Measurements from ENCODE around the gene CARS1. TPM values are rescaled to one million over a fixed set of nuclear protein-coding genes. Genes with fewer than 3 reads are reported as not detected.
A peak's percentile ranks its signal among the peaks of the same experiment; 100 is the strongest.

Gene CARS1
- polyA plus RNA-seq, 1 of the 3 experiments (the other 2 are of a cell fraction) = 52.1 TPM

DNA sequence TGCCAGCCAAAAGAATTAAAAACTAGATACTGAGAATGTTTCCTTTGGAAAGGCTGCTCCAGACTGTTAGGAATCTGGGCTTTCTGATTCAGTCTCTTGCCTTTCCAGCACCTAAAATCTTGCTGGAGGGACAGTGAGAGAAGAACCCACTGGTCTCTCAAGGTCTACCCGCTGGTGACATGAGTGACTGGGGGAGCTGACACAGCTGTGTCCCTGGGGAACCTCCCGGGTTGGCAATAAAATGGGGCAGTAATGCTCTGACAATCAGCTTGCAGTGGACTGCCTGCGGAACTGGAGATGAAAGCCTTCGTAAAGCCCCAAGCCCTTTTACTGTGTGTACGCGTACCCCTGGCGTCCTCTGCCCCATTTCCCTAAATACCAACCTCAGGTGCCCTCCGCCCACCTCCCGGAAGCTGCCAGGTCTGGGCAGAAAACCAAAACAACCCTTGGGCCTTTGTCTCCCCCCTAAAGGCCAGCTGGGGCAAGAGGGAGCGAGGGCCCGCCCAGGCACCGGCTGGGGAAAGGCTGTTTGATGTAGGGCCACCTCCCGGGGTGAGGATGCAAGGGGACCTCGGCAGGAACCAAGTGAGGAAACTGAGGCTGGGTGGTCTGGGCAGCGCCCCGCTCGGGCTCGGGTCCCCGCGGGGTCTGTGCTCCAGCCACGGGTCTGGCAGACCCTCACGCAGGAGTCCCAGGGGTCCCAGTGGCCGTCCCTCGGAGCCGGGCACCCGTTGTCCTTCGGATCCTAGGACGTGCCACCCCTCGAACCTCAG lies 741 bp downstream of the CARS1 start:
- no peaks in the 10 kb centered on the region for H3K27me3 ChIP-seq (ENCODE audit: insufficient read depth)
- H3K9me2 ChIP-seq = no peaks in the 10 kb centered on the region
- 6% methylated on average over 14 of the region's 29 CpGs for WGBS (ENCODE audit: low lambda C conversion rate)
- H2AFZ ChIP-seq (ENCODE audit: low read depth) = no peak overlapping the region
- H3F3A ChIP-seq (replicated peaks; ENCODE audit: insufficient read depth) = peaks cover 5% of the 10 kb centered on the region
- no peak for TF ChIP-seq MAX (IDR thresholded peaks at IDR 0.05; ENCODE audit: low read depth)
- TF ChIP-seq NRF1 (IDR thresholded peaks at IDR 0.05; ENCODE audit: low read depth, low read length) = no peak
- TF ChIP-seq MXI1 (IDR thresholded peaks at IDR 0.05; ENCODE audit: low read depth, low read length) = no peak
- no peak for TF ChIP-seq NFIC (IDR thresholded peaks at IDR 0.05; ENCODE audit: borderline replicate concordance)
- ChIA-PET POLR2A (interaction anchor here (2.4 kb wide), 1 partner anchor 35 kb away, joined by 7 read pairs; no protein-coding TSS in a partner anchor), CTCF (interaction anchor here (1.0 to 10.2 kb wide), 5 partner anchors 10 to 35 kb away, joined by 3 to 85 read pairs (median 4); no protein-coding TSS in a partner anchor)
- H3K79me2 ChIP-seq (ENCODE audit: insufficient read depth) = peaks cover 56% of the 10 kb centered on the region
- H3K4me1 ChIP-seq (ENCODE audit: control insufficient read depth in 1 of 2, insufficient read depth in 2 of 2, low read depth in 1 of 2, low read length in 1 of 2) = peaks cover 12 to 42% of the 10 kb centered on the region in 2 experiments; a peak in 2 of 4 replicates
- no peaks in the 10 kb centered on the region for H3K9me3 ChIP-seq
- peak overlapping the region; percentile 95 for H3K4me2 ChIP-seq
- peak overlapping the region; percentile 94 for H3K9ac ChIP-seq
- peak overlapping the region; percentile 83 to 94 for H3K4me3 ChIP-seq (ENCODE audit: low read depth in 2 of 2, low read length in 1 of 2)
- H3K36me3 ChIP-seq (replicated peaks in 1 of 2; ENCODE audit: control insufficient read depth in 1 of 2, insufficient read depth in 2 of 2, low read length in 1 of 2) = peaks cover 10 to 27% of the 10 kb centered on the region in 2 experiments
- peaks cover 34% of the 10 kb centered on the region; the same call in 1 of the 2 replicates for H4K20me1 ChIP-seq (ENCODE audit: insufficient read depth)
- DNase-seq = peak; percentile 46
- H3K27ac ChIP-seq (ENCODE audit: low read depth in 2 of 2, low read length in 1 of 2) = peak overlapping the region; percentile 79 to 84; a peak in 3 of 4 replicates

- H3F3A ChIP-seq (replicated peaks; ENCODE audit: insufficient read depth) = peaks cover 5% of the 10 kb centered on the region
- no peaks in the 10 kb centered on the region for H3K9me3 ChIP-seq
- peak overlapping the region; percentile 94; the same call in 1 of the 2 replicates for H3K9ac ChIP-seq
- POLR2A ChIA-PET = interaction anchor here (2.4 kb wide), 1 partner anchor 36 kb away, joined by 7 read pairs; no protein-coding TSS in a partner anchor
- no peak overlapping the region for H2AFZ ChIP-seq (ENCODE audit: low read depth)
- CTCF ChIA-PET = interaction anchor here (1.0 to 23.7 kb wide), 5 partner anchors 10 to 36 kb away, joined by 3 to 403 read pairs (median 10); no protein-coding TSS in a partner anchor
- no peaks in the 10 kb centered on the region for H3K9me2 ChIP-seq
- H3K4me3 ChIP-seq (ENCODE audit: low read depth in 2 of 2, low read length in 1 of 2) = peak overlapping the region; percentile 83 to 94
- DNase-seq = no peak
- peaks cover 39% of the 10 kb centered on the region for H4K20me1 ChIP-seq (ENCODE audit: insufficient read depth)
- H3K79me2 ChIP-seq (ENCODE audit: insufficient read depth) = peaks cover 60% of the 10 kb centered on the region
- TF ChIP-seq YY1 (IDR thresholded peaks at IDR 0.05; ENCODE audit: low read depth) (no peak), NFIC (IDR thresholded peaks at IDR 0.05; ENCODE audit: borderline replicate concordance) (no peak), RFX5 (IDR thresholded peaks at IDR 0.05; ENCODE audit: low read length) (no peak), USF1 (IDR thresholded peaks at IDR 0.05; ENCODE audit: borderline replicate concordance, low read depth) (no peak), MXI1 (IDR thresholded peaks at IDR 0.05; ENCODE audit: low read depth, low read length) (no peak; the same call in 1 of the 2 replicates), IRF3 (IDR thresholded peaks at IDR 0.05; ENCODE audit: low read depth, low read length) (no peak), RXRA (IDR thresholded peaks at IDR 0.05; ENCODE audit: borderline replicate concordance, low read depth) (no peak), MAX (IDR thresholded peaks at IDR 0.05; ENCODE audit: low read depth) (no peak), ELF1 (IDR thresholded peaks at IDR 0.05) (no peak), GABPA (IDR thresholded peaks at IDR 0.05; ENCODE audit: low read depth) (no peak), EZH2phosphoT487 (IDR thresholded peaks at IDR 0.05; ENCODE audit: borderline replicate concordance, low read depth) (no peak), POLR2AphosphoS5 (IDR thresholded peaks at IDR 0.05; ENCODE audit: low read depth, low read length) (no peak), MEF2A (IDR thresholded peaks at IDR 0.05; ENCODE audit: borderline replicate concordance, low read depth) (no peak), RCOR1 (IDR thresholded peaks at IDR 0.05; ENCODE audit: low read length) (no peak)
- TF ChIP-seq, protein P1, sequence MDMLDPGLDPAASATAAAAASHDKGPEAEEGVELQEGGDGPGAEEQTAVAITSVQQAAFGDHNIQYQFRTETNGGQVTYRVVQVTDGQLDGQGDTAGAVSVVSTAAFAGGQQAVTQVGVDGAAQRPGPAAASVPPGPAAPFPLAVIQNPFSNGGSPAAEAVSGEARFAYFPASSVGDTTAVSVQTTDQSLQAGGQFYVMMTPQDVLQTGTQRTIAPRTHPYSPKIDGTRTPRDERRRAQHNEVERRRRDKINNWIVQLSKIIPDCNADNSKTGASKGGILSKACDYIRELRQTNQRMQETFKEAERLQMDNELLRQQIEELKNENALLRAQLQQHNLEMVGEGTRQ (IDR thresholded peaks at IDR 0.05; ENCODE audit: borderline replicate concordance, low read depth, low read length) = no peak
- H3K27ac ChIP-seq (ENCODE audit: low read depth in 2 of 2, low read length in 1 of 2) = peak overlapping the region; percentile 79 to 84; a peak in 2 of 4 replicates
- H3K27me3 ChIP-seq (ENCODE audit: insufficient read depth) = no peaks in the 10 kb centered on the region
- H3K4me1 ChIP-seq (ENCODE audit: control insufficient read depth in 1 of 2, insufficient read depth in 2 of 2, low read depth in 1 of 2, low read length in 1 of 2) = peaks cover 12 to 48% of the 10 kb centered on the region in 2 experiments; a peak in 2 of 4 replicates
- peaks cover 10 to 30% of the 10 kb centered on the region in 2 experiments for H3K36me3 ChIP-seq (replicated peaks in 1 of 2; ENCODE audit: control insufficient read depth in 1 of 2, insufficient read depth in 2 of 2, low read length in 1 of 2)
- H3K4me2 ChIP-seq = peak overlapping the region; percentile 95
- WGBS (ENCODE audit: low lambda C conversion rate) = 71% methylated on average over 8 of the region's 8 CpGs
Measured at GRCh38 chr11:3055891-3056290, 1.3 kb downstream of the CARS1 start.
